Stimulated activated naive CD8-positive, alpha-beta T cell treated with anti-CD3 and anti-CD28 coated beads, Interleukin-15, Interleukin-2, amounts not matched to agents 100 ng/mL and 50 ng/mL, for 24 hours (primary cell): ENCODE data around the gene MTG2.

Experiments used
- H3K27ac Mint-ChIP-seq: one replicate; pipeline ENCODE4 v1.8.0; 2021; ENCODE audit warnings: mild to moderate bottlenecking, mixed read lengths
- H3K27me3 Mint-ChIP-seq: one replicate; pipeline ENCODE4 v1.8.0; 2021; ENCODE audit warnings: mixed read lengths
- H3K36me3 Mint-ChIP-seq: one replicate; pipeline ENCODE4 v1.8.0; 2021; ENCODE audit warnings: low read depth, mixed read lengths
- H3K4me1 Mint-ChIP-seq: one replicate; pipeline ENCODE4 v1.8.0; 2021; ENCODE audit warnings: low read depth, mixed read lengths
- H3K4me3 Mint-ChIP-seq: one replicate; pipeline ENCODE4 v1.8.0; 2021; ENCODE audit warnings: mild to moderate bottlenecking, mixed read lengths
- H3K9me3 Mint-ChIP-seq: one replicate; pipeline ENCODE4 v1.8.0; 2021; ENCODE audit warnings: mixed read lengths

Gene MTG2

GRCh38 chr20:62197311-62197710, 14.5 kb downstream of the MTG2 start:
- peaks cover 41% of the 10 kb centered on the region for H3K36me3 Mint-ChIP-seq
- no peak overlapping the region for H3K27ac Mint-ChIP-seq
- no peaks in the 10 kb centered on the region for H3K9me3 Mint-ChIP-seq

DNA sequence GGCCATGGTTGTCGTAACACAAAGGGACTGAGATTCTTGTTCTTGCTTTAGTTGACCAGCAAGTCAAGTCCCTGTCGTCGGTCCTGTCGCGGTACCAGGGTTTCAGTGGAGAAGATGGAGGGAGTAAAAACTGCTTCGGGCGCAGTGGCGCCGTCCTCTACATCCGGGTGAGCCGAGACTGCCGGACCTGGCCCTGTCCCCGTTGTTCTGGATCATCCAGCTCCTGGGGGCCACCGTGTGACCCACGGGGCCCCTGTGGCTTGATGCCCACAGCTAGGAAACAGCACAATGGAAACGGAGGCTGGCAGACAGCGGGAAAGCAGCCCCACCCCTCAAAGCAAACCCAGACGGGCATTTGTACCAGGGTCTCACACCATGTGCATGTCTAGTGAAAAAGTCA, 15.0 kb downstream of the MTG2 start:
- no peaks in the 10 kb centered on the region for H3K27me3 Mint-ChIP-seq
- peaks cover 44% of the 10 kb centered on the region for H3K36me3 Mint-ChIP-seq
- no peak overlapping the region for H3K27ac Mint-ChIP-seq
- H3K4me1 Mint-ChIP-seq, result peaks cover 3% of the 10 kb centered on the region
- no peak overlapping the region for H3K4me3 Mint-ChIP-seq
- H3K9me3 Mint-ChIP-seq, result no peaks in the 10 kb centered on the region

More at GRCh38 chr20:62197311-62197710, 14.5 kb downstream of the MTG2 start:
- peaks cover 3% of the 10 kb centered on the region for H3K4me1 Mint-ChIP-seq
- no peaks in the 10 kb centered on the region for H3K27me3 Mint-ChIP-seq
- no peak overlapping the region for H3K4me3 Mint-ChIP-seq

DNA sequence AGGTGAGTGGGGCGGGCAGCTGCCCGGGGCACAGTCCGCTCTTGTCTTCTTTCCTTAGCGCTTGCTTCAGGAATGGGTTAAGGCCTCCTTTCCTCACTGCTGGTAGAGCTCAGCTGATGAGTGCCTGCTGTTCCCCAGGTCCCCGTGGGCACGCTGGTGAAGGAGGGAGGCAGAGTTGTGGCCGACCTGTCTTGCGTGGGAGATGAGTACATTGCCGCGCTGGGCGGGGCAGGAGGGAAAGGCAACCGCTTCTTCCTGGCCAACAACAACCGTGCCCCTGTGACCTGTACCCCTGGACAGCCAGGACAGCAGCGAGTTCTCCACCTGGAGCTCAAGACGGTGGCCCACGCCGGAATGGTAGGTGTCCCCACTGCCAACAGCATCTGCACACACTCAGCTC, 15.7 kb downstream of the MTG2 start:
- no peaks in the 10 kb centered on the region for H3K27me3 Mint-ChIP-seq
- H3K4me1 Mint-ChIP-seq, result no peaks in the 10 kb centered on the region
- peaks cover 47% of the 10 kb centered on the region for H3K36me3 Mint-ChIP-seq
- H3K9me3 Mint-ChIP-seq, result no peaks in the 10 kb centered on the region
- H3K27ac Mint-ChIP-seq, result no peak overlapping the region
- H3K4me3 Mint-ChIP-seq, result no peak overlapping the region

DNA sequence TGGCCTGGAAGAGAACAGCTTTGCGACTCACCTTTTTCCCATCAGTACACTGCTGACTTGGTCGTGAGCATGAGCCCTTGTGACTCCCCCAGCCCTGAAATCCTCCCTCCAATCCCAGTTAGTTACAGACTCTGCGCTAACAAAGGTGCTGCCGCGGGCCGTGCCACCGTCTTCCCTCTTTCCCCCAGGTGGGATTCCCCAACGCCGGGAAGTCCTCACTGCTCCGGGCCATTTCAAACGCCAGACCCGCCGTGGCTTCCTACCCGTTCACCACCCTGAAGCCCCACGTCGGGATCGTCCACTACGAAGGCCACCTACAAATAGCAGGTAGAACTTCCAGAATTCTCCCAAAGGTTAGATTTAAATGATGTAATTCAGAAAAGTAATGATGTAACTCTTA, 16.1 kb downstream of the MTG2 start:
- Mint-ChIP-seq H3K4me1 (no peaks in the 10 kb centered on the region), H3K36me3 (peaks cover 49% of the 10 kb centered on the region), H3K27me3 (no peaks in the 10 kb centered on the region), H3K27ac (no peak overlapping the region), H3K9me3 (no peaks in the 10 kb centered on the region), H3K4me3 (no peak overlapping the region)

- Mint-ChIP-seq H3K4me3 (no peak overlapping the region), H3K27me3 (no peaks in the 10 kb centered on the region), H3K9me3 (no peaks in the 10 kb centered on the region), H3K4me1 (no peaks in the 10 kb centered on the region), H3K36me3 (peaks cover 43% of the 10 kb centered on the region), H3K27ac (no peak overlapping the region)
Observed at GRCh38 chr20:62200491-62201172, 17.8 kb downstream of the MTG2 start.

- H3K4me3 Mint-ChIP-seq, result no peak overlapping the region
- H3K4me1 Mint-ChIP-seq, result no peaks in the 10 kb centered on the region
- H3K27me3 Mint-ChIP-seq, result no peaks in the 10 kb centered on the region
- H3K9me3 Mint-ChIP-seq, result no peaks in the 10 kb centered on the region
- no peak overlapping the region for H3K27ac Mint-ChIP-seq
- H3K36me3 Mint-ChIP-seq, result peaks cover 38% of the 10 kb centered on the region
Observed at GRCh38 chr20:62201173-62202082, 18.6 kb downstream of the MTG2 start.

- Mint-ChIP-seq H3K4me3 (no peak overlapping the region), H3K4me1 (no peaks in the 10 kb centered on the region), H3K36me3 (peaks cover 38% of the 10 kb centered on the region), H3K9me3 (no peaks in the 10 kb centered on the region), H3K27me3 (no peaks in the 10 kb centered on the region), H3K27ac (no peak overlapping the region)
Observed at GRCh38 chr20:62202083-62202395, 19.2 kb downstream of the MTG2 start.

DNA sequence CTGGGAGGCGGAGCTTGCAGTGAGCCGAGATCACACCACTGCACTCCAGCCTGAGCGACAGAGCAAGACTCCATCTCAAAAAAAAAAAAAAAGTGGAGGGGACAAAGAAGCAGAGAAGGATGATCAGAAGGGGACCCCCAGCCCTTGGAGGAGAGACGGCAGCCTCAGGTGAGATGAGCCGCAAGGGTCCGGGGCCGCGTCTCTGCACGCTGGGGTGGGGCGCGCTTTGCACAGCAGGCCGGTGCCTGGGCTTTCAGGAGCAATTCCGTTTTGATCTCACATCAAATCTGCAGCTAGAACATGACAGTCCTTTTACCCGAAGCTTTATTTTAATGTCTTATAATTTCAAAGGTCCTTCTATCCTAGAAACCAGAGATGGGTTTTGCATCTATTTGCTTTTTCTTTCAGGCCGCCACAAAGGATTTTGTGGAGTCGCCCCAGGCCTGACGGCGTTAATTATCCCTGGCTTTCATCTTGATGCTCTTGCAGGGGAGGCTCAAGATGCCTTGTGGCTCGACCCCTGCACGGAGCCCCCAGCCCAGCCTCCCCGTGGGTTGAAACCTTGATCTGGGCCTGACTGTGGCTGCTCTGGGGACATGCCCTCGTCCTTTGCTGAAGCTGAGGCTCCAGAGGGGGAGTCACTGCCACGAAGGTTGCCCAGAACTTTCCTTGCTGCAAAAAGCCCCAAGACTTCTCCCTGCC, 20.0 kb downstream of the MTG2 start:
- H3K9me3 Mint-ChIP-seq, result no peaks in the 10 kb centered on the region
- H3K36me3 Mint-ChIP-seq, result peaks cover 38% of the 10 kb centered on the region

GRCh38 chr20:62203378-62204030, 20.7 kb downstream of the MTG2 start:
- no peak overlapping the region for H3K4me3 Mint-ChIP-seq
- no peak overlapping the region for H3K27ac Mint-ChIP-seq
- H3K36me3 Mint-ChIP-seq, result peaks cover 35% of the 10 kb centered on the region
- H3K27me3 Mint-ChIP-seq, result no peaks in the 10 kb centered on the region
- no peaks in the 10 kb centered on the region for H3K9me3 Mint-ChIP-seq
- no peaks in the 10 kb centered on the region for H3K4me1 Mint-ChIP-seq

More for the DNA sequence above, 20.0 kb downstream of the MTG2 start:
- H3K4me1 Mint-ChIP-seq, result no peaks in the 10 kb centered on the region
- H3K27me3 Mint-ChIP-seq, result no peaks in the 10 kb centered on the region
- H3K4me3 Mint-ChIP-seq, result no peak overlapping the region
- H3K27ac Mint-ChIP-seq, result no peak overlapping the region

DNA sequence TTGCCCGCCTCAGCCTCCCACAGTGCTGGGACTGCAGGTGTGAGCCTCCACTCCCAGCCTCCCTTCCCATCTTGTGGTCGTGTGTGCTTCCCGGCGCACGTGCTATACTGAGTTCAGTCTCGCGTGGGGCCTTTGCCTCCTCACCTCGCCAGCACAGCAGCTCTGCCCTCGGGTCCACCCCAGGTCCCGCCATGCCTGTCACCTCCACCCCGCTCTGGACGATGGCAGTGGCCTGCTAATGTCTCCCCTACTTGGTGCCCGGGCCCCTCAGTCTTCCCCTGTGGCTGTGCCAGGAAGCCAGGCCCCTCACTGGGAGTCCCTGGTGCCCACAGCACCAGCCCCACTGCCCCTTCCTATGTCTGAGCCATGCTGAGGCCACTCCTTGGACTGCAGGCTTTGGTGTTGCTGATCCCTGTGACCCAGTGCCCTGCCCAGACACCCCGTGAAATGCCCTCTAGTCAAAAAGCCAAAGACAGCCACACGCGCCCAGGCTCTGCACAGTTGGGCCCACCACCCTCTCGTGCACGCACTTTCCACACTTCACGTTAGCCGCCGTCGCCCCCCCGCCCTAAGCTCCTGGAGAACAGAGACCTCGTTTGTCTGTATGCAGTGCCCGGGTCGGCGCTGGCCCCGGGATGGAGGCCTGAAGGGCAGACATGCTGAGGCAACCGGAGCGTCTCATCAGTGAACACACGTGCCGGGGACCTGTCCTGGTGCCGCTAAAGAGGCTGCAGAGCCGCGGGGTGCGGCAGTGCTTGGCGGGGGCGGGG, 23.0 kb downstream of the MTG2 start:
- peaks cover 19% of the 10 kb centered on the region for H3K36me3 Mint-ChIP-seq
- no peaks in the 10 kb centered on the region for H3K27me3 Mint-ChIP-seq
- H3K4me3 Mint-ChIP-seq, result no peak overlapping the region
- no peak overlapping the region for H3K27ac Mint-ChIP-seq
- H3K9me3 Mint-ChIP-seq, result no peaks in the 10 kb centered on the region
- H3K4me1 Mint-ChIP-seq, result no peaks in the 10 kb centered on the region

- peaks cover 17% of the 10 kb centered on the region for H3K36me3 Mint-ChIP-seq
- no peaks in the 10 kb centered on the region for H3K9me3 Mint-ChIP-seq
- no peaks in the 10 kb centered on the region for H3K27me3 Mint-ChIP-seq
- no peaks in the 10 kb centered on the region for H3K4me1 Mint-ChIP-seq
- no peak overlapping the region for H3K4me3 Mint-ChIP-seq
- no peak overlapping the region for H3K27ac Mint-ChIP-seq
Observed at GRCh38 chr20:62206388-62206775, 23.6 kb downstream of the MTG2 start.

- no peak overlapping the region for H3K27ac Mint-ChIP-seq
- peaks cover 5% of the 10 kb centered on the region for H3K36me3 Mint-ChIP-seq
- H3K4me1 Mint-ChIP-seq, result no peaks in the 10 kb centered on the region
Observed at GRCh38 chr20:62208061-62208794, 25.4 kb downstream of the MTG2 start.

DNA sequence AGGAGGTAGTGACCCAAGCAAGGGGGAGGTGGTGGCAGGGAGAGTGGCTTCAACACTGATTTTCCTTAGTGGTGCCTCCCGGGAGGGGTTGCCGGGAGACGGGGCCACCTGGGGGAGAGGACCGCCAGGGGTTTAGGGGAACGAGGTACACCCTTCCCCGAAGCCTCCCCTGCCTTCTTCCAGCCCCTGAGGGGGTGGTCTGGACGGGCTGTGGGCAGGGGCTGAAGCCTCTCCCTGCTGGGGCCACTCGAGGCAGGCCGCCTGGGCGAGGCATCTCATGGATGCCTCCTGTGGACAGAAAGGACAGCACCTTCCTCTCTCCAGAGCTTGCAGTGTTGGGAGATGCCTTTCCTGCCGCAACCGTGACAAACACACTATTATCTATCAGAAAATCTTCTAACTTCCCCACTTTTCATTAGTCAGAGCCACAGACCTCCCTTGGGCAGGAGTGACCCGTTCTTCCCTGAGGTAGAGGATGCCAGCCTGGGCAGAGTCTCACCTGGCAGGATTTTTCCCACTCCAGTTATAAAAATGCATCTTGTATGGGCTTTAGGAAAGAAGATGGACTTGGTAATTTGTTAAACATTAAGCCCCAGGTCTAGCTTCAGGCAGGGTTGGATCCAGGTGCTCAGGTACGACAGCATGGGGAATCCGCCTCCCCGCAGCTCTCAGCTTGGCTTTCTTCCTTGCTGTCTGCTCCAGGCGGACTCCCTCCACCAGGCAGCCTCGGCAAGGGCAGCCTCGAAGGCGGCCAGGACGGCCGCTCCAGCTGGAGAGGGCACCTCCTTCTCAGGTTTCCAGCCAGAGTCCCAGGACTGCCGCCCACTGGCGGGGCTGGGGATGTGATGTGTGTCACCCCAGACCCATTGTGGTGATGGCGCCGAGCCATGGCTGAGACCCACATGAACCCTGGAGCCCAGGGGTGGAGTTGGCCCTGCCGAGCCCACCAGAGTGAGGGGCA, 26.2 kb downstream of the MTG2 start:
- H3K36me3 Mint-ChIP-seq, result no peaks in the 10 kb centered on the region
- no peaks in the 10 kb centered on the region for H3K9me3 Mint-ChIP-seq
- no peak overlapping the region for H3K4me3 Mint-ChIP-seq
- H3K4me1 Mint-ChIP-seq, result no peaks in the 10 kb centered on the region
- H3K27ac Mint-ChIP-seq, result no peak overlapping the region
- peaks cover 3% of the 10 kb centered on the region for H3K27me3 Mint-ChIP-seq

More at GRCh38 chr20:62208061-62208794, 25.4 kb downstream of the MTG2 start:
- Mint-ChIP-seq H3K27me3 (peaks cover 3% of the 10 kb centered on the region), H3K4me3 (no peak overlapping the region), H3K9me3 (no peaks in the 10 kb centered on the region)
